Liver (tissue), 3 donors: ENCODE data around the gene RTL10.

Source experiments
- CTCF ChIP-seq: fragments of 150-350 bp; IDR thresholded peaks from 2 replicates; pipeline ENCODE4 v1.5.1; 2017; ENCODE audit warnings: improper control_type of control experiment, low read depth, low read length; ENCODE audit not compliant: missing input control
- JUND ChIP-seq, 2 donors: IDR thresholded peaks; 2 replicates each; pipeline ENCODE4 v1.6.1; 2016; ENCODE audit warnings: antibody characterized with exemption in 2 of 2
- RAD21 ChIP-seq, 2 donors: IDR thresholded peaks; 2 replicates each; pipeline ENCODE4 v1.6.1; 2016; ENCODE audit warnings: antibody characterized with exemption in 2 of 2, mild to moderate bottlenecking in 2 of 2
- REST ChIP-seq: IDR thresholded peaks from 2 replicates; pipeline ENCODE4 v1.6.1; 2016; ENCODE audit warnings: antibody characterized with exemption, mild to moderate bottlenecking
- donor health status: healthy.
- donor health status: healthy.

- TF ChIP-seq RAD21 (IDR thresholded peaks at IDR 0.05) (no peak), CTCF (no peak), JUND (IDR thresholded peaks at IDR 0.05) (no peak), REST (no peak)
Observed at GRCh38 chr22:19895160-19895849, 40.6 kb upstream of the RTL10 start.
